NCI-H2081 treated with DMSO at 0.1 percent for 48 hours (cell line): ENCODE results near the gene FUCA2.
"Not testable (repeated sequence)": the region's sequence is repeated elsewhere in the genome, so short reads cannot be mapped to it uniquely, and the experiment has no call there.

Experiments used
- DNase-seq: peaks from one replicate; lab custom pipeline; 2025; lab: John Stamatoyannopoulos, UW

FUCA2 gene

GRCh38 chr6:143536461-143536865 is 24.9 kb upstream of the FUCA2 start:
- DNase-seq, result no peak

- DNase-seq, result no peak
Measured at GRCh38 chr6:143535189-143535614, 23.7 kb upstream of the FUCA2 start.

GRCh38 chr6:143531720-143532499 is 20.4 kb upstream of the FUCA2 start:
- no peak for DNase-seq

GRCh38 chr6:143529095-143529494 is 17.6 kb upstream of the FUCA2 start:
- DNase-seq, result no peak

- no peak for DNase-seq
Measured at GRCh38 chr6:143528164-143528811, 16.8 kb upstream of the FUCA2 start.

- DNase-seq, result no peak
Measured at GRCh38 chr6:143527677-143528076, 16.2 kb upstream of the FUCA2 start.

GRCh38 chr6:143525356-143525755 is 13.8 kb upstream of the FUCA2 start:
- no peak for DNase-seq

- DNase-seq, result no peak
Measured at GRCh38 chr6:143522039-143522600, 10.6 kb upstream of the FUCA2 start.

- no peak for DNase-seq
Measured at GRCh38 chr6:143517447-143517773, 5.9 kb upstream of the FUCA2 start.

- no peak for DNase-seq
Measured at GRCh38 chr6:143516690-143517446, 5.3 kb upstream of the FUCA2 start.

- no peak for DNase-seq
Measured at GRCh38 chr6:143515766-143516355, 4.3 kb upstream of the FUCA2 start.

GRCh38 chr6:143515061-143515760 is 3.7 kb upstream of the FUCA2 start:
- no peak for DNase-seq

GRCh38 chr6:143513410-143513809 is 1.9 kb upstream of the FUCA2 start:
- peak; percentile 13 for DNase-seq

- DNase-seq, result not testable (repeated sequence)
Measured at GRCh38 chr6:143510326-143510725, 1.2 kb downstream of the FUCA2 start.

- DNase-seq, result no peak
Measured at GRCh38 chr6:143507358-143508145, 4.0 kb downstream of the FUCA2 start.

GRCh38 chr6:143506620-143507019 is 4.9 kb downstream of the FUCA2 start:
- no peak for DNase-seq

- no peak for DNase-seq
Measured at GRCh38 chr6:143506199-143506598, 5.3 kb downstream of the FUCA2 start.

GRCh38 chr6:143505537-143505936 is 6.0 kb downstream of the FUCA2 start:
- no peak for DNase-seq

- DNase-seq, result no peak
Measured at GRCh38 chr6:143505111-143505510, 6.4 kb downstream of the FUCA2 start.

- DNase-seq, result no peak
Measured at GRCh38 chr6:143504369-143504768, 7.2 kb downstream of the FUCA2 start.

GRCh38 chr6:143501851-143502250 is 9.7 kb downstream of the FUCA2 start:
- DNase-seq, result no peak
